GM12865 (cell line): ENCODE data around the gene MMEL1.

Experiments used
- DNase-seq: peaks from one replicate; pipeline ENCODE4 v3.0.0; 2010; ENCODE audit warnings: low read depth
- H3K4me3 ChIP-seq: 2 replicates; pipeline ENCODE4 v1.5.1; 2011; ENCODE audit warnings: mild to moderate bottlenecking, low read depth, low read length, control low read depth
- TF ChIP-seq, protein P1 (sequence below): IDR thresholded peaks from 2 replicates; pipeline ENCODE4 v1.5.1; 2011; ENCODE audit warnings: low read length, control low read depth, low read depth, inconsistent platforms; ENCODE audit not compliant: insufficient read depth; ENCODE audit errors: missing control alignments

The MMEL1 gene

DNA sequence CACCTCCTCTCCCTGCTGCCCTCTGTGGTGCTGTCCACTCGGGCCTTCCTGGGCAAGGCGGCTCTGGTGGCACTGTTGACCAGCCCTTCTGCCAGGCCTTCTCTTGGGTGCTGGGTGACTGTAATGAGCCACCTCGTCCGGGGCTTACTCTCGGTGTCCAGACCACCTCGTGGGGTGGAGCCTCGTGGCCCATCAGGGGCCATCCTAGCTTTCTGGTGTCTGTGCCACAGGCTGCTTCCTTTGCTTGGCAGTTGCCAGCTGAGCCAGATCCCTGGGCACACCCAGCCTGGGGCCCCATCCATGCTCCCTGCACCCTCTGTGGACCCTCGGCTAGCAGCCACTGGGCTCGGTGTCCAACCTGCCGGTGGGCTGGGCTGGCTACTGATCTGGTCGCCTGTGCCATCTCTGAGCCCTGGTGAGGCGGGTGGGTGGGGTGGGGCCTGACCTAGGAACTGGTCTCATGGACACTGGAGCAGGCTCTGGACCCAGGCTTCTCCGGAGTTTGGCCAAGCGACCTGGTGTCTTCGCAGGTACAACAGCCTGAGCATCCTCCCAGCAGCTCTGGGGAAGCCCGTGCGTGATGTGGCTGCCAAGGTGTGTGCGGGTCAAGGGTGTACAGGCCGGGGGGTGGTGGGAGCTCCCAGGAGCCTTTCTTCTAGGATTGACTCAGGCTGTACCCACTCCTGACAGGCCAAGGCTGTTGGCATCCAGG, 44.8 kb downstream of the MMEL1 start:
- no peak overlapping the region for H3K4me3 ChIP-seq
- DNase-seq = no peak
- TF ChIP-seq, protein P1, sequence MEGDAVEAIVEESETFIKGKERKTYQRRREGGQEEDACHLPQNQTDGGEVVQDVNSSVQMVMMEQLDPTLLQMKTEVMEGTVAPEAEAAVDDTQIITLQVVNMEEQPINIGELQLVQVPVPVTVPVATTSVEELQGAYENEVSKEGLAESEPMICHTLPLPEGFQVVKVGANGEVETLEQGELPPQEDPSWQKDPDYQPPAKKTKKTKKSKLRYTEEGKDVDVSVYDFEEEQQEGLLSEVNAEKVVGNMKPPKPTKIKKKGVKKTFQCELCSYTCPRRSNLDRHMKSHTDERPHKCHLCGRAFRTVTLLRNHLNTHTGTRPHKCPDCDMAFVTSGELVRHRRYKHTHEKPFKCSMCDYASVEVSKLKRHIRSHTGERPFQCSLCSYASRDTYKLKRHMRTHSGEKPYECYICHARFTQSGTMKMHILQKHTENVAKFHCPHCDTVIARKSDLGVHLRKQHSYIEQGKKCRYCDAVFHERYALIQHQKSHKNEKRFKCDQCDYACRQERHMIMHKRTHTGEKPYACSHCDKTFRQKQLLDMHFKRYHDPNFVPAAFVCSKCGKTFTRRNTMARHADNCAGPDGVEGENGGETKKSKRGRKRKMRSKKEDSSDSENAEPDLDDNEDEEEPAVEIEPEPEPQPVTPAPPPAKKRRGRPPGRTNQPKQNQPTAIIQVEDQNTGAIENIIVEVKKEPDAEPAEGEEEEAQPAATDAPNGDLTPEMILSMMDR = no peak

DNA sequence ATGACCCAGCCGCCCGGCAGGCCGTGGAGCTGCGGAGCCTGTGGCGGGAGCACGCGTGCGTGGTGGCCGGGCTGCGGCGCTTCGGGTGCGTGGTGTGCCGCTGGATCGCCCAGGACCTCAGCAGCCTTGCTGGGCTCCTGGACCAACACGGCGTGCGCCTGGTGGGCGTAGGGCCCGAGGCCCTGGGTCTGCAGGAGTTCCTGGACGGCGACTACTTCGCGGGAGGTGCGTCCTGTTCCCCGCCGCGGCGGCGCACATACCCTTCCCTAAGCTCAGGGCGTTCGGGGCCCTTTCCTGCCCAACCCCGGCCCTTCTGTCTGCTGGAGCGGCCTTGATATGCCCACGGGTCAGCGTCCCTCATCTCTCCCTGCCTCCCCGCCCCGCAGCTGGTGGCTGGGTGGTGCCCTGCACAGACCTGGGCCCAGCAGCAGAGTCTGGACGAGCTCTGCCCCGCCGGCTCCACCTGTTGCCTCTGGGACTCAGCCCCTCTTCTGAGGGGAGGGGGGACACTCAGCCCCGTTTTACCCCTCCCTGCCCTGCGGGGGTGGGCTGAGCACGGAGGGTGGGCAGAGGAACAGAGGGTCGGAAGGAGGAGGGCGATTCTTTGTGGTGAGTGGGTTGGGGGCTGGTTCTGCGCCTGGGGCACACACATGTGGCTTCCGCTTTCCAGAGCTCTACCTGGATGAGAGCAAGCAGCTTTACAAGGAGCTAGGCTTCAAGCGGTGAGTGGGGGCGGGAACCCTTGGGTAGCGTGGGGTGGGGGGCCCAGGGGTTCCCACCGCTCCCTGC, 45.6 kb downstream of the MMEL1 start:
- TF ChIP-seq, protein P1 = no peak
- peak; percentile 33 for DNase-seq
- peak overlapping the region; percentile 96 for H3K4me3 ChIP-seq

DNA sequence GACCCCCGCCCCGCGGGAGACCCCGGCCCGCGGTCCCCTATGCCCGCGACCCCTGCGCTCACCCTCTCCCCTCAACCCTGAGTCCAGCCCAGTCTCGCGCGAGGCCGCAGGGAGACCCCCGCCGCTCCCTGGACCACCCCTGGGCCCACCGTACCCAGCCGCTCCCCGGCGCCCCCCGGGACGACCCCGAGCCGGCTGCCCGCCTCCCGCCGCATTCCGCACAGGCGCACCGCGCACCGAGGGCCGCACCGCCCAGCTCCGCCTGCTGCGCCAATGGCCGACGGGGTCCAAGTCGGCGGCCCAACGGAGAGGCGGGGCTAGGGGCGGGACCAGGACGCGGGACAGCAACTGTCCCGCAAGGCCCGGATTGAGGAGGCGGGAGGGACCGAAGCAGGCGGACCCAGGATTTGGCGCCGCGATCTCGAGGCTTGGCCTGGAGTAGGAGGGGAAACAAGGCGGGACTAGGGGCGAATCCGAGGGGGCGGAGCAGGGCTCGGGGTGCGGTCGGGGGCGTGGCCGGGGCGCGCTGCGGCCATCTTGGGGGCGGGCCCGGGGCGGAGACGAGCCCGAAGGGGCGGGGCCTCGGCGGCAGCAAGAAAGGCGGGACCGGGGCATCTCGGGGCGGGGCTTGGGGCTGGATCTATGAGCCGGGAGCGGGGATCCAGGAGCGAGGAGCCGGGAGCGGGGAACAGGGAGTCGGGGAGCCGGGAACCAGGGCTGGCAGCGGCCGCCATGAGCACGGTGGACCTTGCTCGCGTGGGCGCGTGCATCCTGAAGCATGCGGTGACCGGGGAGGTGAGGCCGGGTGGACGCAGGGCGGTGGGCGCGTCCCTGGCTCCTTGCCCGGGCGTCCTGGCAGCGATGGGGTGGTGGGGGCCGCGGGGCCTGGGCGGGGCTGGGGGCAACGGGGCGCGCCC, 46.4 kb downstream of the MMEL1 start, which contains the start of gene PRXL2B:
Gene PRXL2B (plus strand): TSS at position 624 of the 917 bp plus-strand sequence. CDS start 109 bp downstream, at position 733.
- peak within 1 kb of the TSS; percentile 96 for H3K4me3 ChIP-seq
- TF ChIP-seq, protein P1 = no peak
- peak; percentile 99 for DNase-seq

DNA sequence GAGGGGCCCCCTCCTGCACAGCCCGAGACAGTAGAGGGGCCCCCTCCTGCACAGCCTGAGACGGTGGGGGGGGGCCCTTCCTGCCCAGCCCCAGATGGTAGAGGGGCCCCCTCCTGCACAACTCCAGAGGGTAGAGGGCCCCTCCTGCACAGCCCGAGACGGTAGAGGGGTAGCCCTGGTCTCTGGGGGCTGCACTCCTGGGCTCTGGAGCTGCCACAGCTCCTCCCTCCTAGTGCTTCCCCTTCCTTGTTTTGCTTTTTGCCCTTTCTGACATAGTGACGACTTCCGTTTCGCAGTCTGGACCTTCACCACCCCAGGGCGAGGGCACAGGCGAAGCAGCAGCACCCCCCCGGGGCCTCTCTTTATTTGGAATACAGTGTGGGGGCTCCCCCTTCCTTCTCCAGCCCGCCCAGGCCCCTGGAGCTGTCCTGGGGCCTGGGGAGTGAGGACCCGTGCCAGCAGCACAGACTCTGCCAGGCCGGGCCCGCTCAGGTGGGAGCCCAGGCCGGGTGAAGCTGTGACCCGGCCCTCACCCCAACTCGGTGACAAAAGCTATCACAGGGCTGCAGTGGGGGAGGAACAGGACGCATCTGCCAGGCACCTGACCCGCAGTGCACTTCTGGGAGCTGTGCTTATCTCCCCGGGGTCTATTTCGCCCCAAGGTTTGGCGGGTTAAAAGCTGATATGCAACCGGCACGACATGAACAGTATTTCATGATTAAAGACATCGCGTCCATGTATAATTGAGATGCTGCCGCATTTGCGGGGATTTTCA, 47.3 kb downstream of the MMEL1 start:
- peak; percentile 83 for DNase-seq
- H3K4me3 ChIP-seq = peak overlapping the region; percentile 96
- TF ChIP-seq, protein P1 = no peak

DNA sequence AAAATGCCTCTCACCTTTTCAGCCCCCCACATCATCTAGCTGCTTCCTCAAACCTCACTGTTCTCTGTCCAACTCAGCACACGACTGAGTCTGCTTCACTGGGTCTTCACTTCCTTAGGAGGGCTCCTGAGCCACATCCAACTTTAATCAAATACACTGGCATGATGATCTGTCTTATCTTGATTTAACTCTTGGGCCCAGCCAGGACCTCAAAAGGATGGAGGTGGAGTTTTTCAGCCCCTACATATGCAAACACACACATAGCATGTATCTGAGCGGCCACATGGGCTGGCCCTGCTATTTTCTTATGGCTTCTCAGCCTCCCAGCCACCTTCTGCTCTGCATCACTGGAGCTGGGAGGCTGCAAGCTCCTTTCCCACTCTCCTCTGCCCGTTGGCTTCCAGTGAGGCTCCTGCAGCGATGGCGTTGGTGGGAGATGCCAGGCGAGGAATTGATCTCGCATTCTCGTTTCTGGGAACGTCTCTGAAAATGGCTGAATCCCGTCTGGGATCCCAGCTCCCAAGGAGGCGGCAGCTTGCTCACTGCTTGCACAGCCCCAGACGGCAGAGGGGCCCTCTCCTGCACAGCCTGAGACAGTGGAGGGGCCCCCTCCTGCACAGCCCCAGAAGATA, 48.0 kb downstream of the MMEL1 start:
- TF ChIP-seq, protein P1 = no peak
- H3K4me3 ChIP-seq = peak overlapping the region; percentile 96
- DNase-seq = peak; percentile 26
